ENCODE results near the gene TAPT1.

- no peak for TF ChIP-seq CTCF (IDR thresholded peaks at IDR 0.05)
- TF ChIP-seq EZH2 (IDR thresholded peaks at IDR 0.05; ENCODE audit: borderline replicate concordance, insufficient read depth, low read depth, low read length, poor library complexity, severe bottlenecking), result no peak
These were observed 114.7 kb downstream of the TAPT1 start for GRCh38 chr4:16111533-16111932.

Measured in B cell (primary cell).